ENCODE measurements around the gene ZNF608. TPM values are rescaled to one million over a fixed set of nuclear protein-coding genes. Genes with fewer than 3 reads are reported as not detected.

Gene ZNF608
- total and polyA plus RNA-seq, 4 donors = 1.4 to 7.6 (median 3.2) TPM

DNA sequence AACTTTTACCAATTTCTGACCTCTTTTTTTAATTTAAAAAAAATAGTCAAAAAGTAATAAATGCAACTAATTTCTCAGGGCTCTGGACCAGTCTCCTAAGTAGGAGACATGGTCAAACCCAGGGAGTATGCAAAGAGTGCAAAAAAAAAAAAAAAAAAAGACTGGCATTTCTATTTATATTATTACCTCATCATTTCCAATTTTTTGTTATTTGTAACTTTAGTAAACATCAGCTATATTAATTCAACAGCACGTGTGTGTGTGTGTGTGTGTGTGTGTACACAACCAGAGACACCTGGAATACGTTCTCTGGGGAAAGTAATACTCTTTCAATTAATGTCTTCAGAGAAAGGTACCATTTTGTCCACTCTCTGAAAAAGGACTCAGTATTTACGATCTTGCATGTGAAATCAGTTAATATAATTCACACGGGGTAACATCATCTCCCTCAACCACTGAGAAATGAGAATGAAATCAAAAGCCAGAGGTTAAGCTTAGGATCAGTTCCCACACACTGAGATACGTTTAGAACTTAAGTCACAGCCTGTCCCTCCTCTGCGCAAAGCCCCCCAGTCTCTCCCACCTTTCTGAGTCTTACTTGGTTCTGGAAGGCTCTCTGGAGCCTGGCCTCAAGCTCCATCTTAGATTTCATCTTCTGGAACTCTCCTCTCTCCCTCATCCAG is 21.9 kb downstream of the ZNF608 start:
- H3K4me1 ChIP-seq (ENCODE audit: control insufficient read depth in 4 of 4, insufficient read depth in 4 of 4, low read length in 3 of 4) = peaks cover 11 to 31% (median 18%) of the 10 kb centered on the region in 4 donors
- H3K27me3 ChIP-seq (ENCODE audit: control insufficient read depth in 4 of 4, insufficient read depth in 4 of 4, low read length in 3 of 4) = no peaks in the 10 kb centered on the region
- whole genome bisulfite sequencing = 86% methylated on average over 6 of the region's 6 CpGs
- H3K9ac ChIP-seq (ENCODE audit: low read depth in 1 of 2, low read length in 2 of 2) = no peak overlapping the region
- no peak overlapping the region for H3K27ac ChIP-seq (ENCODE audit: low read depth in 1 of 2, low read length in 2 of 2)
- no peaks in the 10 kb centered on the region for H3K36me3 ChIP-seq (ENCODE audit: control insufficient read depth in 4 of 4, insufficient read depth in 3 of 4, low read depth in 1 of 4, low read length in 3 of 4)
- no peak for DNase-seq (ENCODE audit: low spot score)
- no peaks in the 10 kb centered on the region for H3K9me3 ChIP-seq (ENCODE audit: control insufficient read depth in 4 of 4, low read length in 3 of 4)
- H3K4me3 ChIP-seq (ENCODE audit: low read depth in 1 of 3, low read length in 3 of 3) = no peak overlapping the region
- TF ChIP-seq FOXA1 (IDR thresholded peaks at IDR 0.05) (no peak), RAD21 (IDR thresholded peaks at IDR 0.05) (no peak), NR2F2 (IDR thresholded peaks at IDR 0.05) (no peak), SP1 (IDR thresholded peaks at IDR 0.05) (no peak), FOXA2 (IDR thresholded peaks at IDR 0.05) (no peak), ZBTB33 (IDR thresholded peaks at IDR 0.05) (no peak), CTCF (IDR thresholded peaks at IDR 0.05; ENCODE audit: low read depth, low read length, missing input control) (no peak), EGR1 (IDR thresholded peaks at IDR 0.05; ENCODE audit: low read depth in 2 of 2) (no peak), GABPA (IDR thresholded peaks at IDR 0.05 in 1 of 2, conservative IDR thresholded peaks at IDR 0.05 in 1 of 2) (no peak), HNF4A (conservative IDR thresholded peaks at IDR 0.05) (no peak), HNF4G (IDR thresholded peaks at IDR 0.05) (no peak)
- TF ChIP-seq, protein P1, sequence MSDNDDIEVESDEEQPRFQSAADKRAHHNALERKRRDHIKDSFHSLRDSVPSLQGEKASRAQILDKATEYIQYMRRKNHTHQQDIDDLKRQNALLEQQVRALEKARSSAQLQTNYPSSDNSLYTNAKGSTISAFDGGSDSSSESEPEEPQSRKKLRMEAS (IDR thresholded peaks at IDR 0.05) = no peak
- TF ChIP-seq, protein P2, sequence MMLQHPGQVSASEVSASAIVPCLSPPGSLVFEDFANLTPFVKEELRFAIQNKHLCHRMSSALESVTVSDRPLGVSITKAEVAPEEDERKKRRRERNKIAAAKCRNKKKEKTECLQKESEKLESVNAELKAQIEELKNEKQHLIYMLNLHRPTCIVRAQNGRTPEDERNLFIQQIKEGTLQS (IDR thresholded peaks at IDR 0.05) = no peak

GRCh38 chr5:124721229-124721735 is 25.2 kb downstream of the ZNF608 start:
- TF ChIP-seq CTCF (IDR thresholded peaks at IDR 0.05; ENCODE audit: low read depth, low read length, missing input control) (no peak), YY1 (IDR thresholded peaks at IDR 0.05) (no peak)
- H3K9me3 ChIP-seq (ENCODE audit: control insufficient read depth in 4 of 4, low read length in 3 of 4) = no peaks in the 10 kb centered on the region
- no peaks in the 10 kb centered on the region for H3K27me3 ChIP-seq (ENCODE audit: control insufficient read depth in 4 of 4, insufficient read depth in 4 of 4, low read length in 3 of 4)
- H3K36me3 ChIP-seq (ENCODE audit: control insufficient read depth in 4 of 4, insufficient read depth in 3 of 4, low read depth in 1 of 4, low read length in 3 of 4) = no peaks in the 10 kb centered on the region
- peaks cover 10 to 26% (median 11%) of the 10 kb centered on the region in 4 donors for H3K4me1 ChIP-seq (ENCODE audit: control insufficient read depth in 4 of 4, insufficient read depth in 4 of 4, low read length in 3 of 4)
- 68% methylated on average over 8 of the region's 8 CpGs for WGBS
- H3K4me3 ChIP-seq (ENCODE audit: low read depth in 1 of 3, low read length in 3 of 3) = no peak overlapping the region
- H3K9ac ChIP-seq (ENCODE audit: low read depth in 1 of 2, low read length in 2 of 2) = no peak overlapping the region
- DNase-seq (ENCODE audit: low spot score) = no peak
- H3K27ac ChIP-seq (ENCODE audit: low read depth in 1 of 2, low read length in 2 of 2) = no peak overlapping the region

All from liver (tissue), 9 donors.